ENCODE measurements around the gene ANKLE2. TPM values are rescaled to one million over a fixed set of nuclear protein-coding genes. Genes with fewer than 3 reads are reported as not detected.
"Not testable (repeated sequence)": the region's sequence is repeated elsewhere in the genome, so short reads cannot be mapped to it uniquely, and the experiment has no call there.

The ANKLE2 gene
- total and polyA plus RNA-seq, 2 donors = 45.4 to 62.5 TPM

- H3K27ac ChIP-seq (ENCODE audit: low read depth in 1 of 2, low read length in 1 of 2) = no peak overlapping the region
- H3K27me3 ChIP-seq (ENCODE audit: control insufficient read depth in 2 of 2, insufficient read depth in 1 of 2, low read length in 1 of 2) = no peaks in the 10 kb centered on the region
- peaks cover 91 to 92% of the 10 kb centered on the region in 2 donors for H3K36me3 ChIP-seq (ENCODE audit: control insufficient read depth in 2 of 2, insufficient read depth in 2 of 2, low read length in 1 of 2)
- WGBS = 97% methylated on average over 28 of the region's 28 CpGs
- H3K4me1 ChIP-seq (ENCODE audit: control insufficient read depth in 2 of 2, insufficient read depth in 2 of 2, low read length in 2 of 2) = no peaks in the 10 kb centered on the region
- peaks cover 0 to 2% of the 10 kb centered on the region in 2 donors for H3K9me3 ChIP-seq (ENCODE audit: control insufficient read depth in 2 of 2, insufficient read depth in 1 of 2, low read length in 1 of 2)
- H3K4me3 ChIP-seq (ENCODE audit: low read length in 2 of 2) = no peak overlapping the region
- no peak for DNase-seq (ENCODE audit: low read depth in 6 of 9, low spot score in 9 of 9)
Observed at GRCh38 chr12:132801741-132802140, 40.1 kb upstream of the ANKLE2 start.

DNA sequence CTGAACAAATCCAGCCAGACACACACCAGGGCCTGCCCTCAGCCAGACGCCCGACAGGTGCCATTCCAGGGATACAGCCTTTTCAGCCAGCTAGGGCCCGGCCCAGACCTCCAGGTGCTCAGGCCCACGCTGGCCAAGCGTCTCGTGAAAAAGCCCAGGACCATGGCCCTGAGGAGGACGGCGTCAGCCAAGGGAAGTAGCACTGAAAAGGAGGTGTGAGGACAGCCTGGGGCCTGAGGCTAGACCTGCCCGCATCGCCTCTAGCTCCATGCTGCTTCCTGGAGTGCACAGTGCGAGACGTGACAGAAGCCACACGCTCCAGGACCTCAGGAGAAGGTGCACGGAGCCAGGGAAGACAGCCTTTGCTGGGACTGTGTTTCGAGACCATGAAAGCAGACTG, 37.2 kb upstream of the ANKLE2 start:
- Histone ChIP-seq H3K4me3 (ENCODE audit: low read length in 2 of 2) (no peak overlapping the region), H3K4me1 (ENCODE audit: control insufficient read depth in 2 of 2, insufficient read depth in 2 of 2, low read length in 2 of 2) (no peaks in the 10 kb centered on the region), H3K9me3 (ENCODE audit: control insufficient read depth in 2 of 2, insufficient read depth in 1 of 2, low read length in 1 of 2) (peaks cover 1 to 5% of the 10 kb centered on the region in 2 donors), H3K27me3 (ENCODE audit: control insufficient read depth in 2 of 2, insufficient read depth in 1 of 2, low read length in 1 of 2) (no peaks in the 10 kb centered on the region), H3K36me3 (ENCODE audit: control insufficient read depth in 2 of 2, insufficient read depth in 2 of 2, low read length in 1 of 2) (peaks cover 92 to 95% of the 10 kb centered on the region in 2 donors), H3K27ac (ENCODE audit: low read depth in 1 of 2, low read length in 1 of 2) (no peak overlapping the region)
- WGBS = over 99% methylated on average over 15 of the region's 15 CpGs
- DNase-seq (ENCODE audit: low read depth in 6 of 9, low spot score in 9 of 9) = no peak

DNA sequence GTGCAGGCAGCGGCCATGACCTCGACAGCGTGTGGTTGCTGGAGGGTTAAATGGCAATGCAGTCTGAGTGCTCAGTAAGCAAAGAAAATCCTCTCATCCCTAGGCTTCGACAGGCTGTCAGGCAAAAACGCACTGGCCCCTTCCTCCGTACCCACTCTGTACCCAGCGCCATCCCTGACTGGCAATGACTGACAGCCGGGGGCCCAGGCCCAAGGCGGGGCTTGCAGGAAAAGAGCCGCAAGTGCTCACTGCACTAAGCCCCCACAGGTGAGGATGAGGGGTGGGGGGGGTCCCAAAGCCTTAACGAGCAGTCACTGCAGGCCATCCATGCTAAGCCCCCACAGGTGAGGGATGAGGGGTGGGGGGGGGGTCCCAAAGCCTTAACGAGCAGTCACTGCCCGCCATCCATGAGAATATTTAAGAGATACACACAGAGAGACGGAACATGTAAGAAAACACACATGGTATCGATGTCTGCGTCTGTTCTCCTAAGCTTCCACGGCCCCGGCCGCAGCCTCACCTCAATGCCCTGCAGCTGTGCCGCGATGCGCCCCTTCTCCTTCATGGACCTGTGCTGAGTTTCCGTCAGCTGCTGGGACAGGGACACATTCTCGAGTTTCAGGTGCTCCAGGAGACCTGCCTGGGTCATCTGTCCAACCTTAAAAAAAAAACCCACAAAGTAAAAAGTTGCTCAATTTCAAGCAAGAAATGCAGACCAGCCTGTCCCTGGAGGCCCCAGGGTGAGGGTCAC, 36.4 kb upstream of the ANKLE2 start:
- 98% methylated on average over 24 of the region's 24 CpGs for WGBS
- no peaks in the 10 kb centered on the region for H3K27me3 ChIP-seq (ENCODE audit: control insufficient read depth in 2 of 2, insufficient read depth in 1 of 2, low read length in 1 of 2)

DNA sequence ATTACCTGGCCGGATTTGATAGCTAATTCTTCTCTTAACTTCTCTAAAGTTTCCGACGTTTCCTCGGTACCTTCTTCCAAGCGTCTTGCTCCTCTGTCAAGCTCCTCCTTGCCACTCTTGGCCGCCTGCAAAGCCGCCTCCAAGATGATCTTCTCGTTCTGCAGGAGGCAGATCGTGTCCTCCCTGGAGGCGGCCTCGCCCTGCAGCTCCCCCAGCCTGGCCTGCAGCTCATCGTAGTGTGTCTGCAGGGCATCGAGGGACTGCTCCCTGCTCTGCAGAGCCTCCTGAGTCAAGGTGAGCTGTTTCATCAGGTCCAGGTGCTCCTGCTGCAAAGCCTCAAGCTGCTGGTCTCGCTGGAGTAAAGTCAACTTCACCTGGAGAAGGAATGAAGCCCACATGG, 34.2 kb upstream of the ANKLE2 start:
- Histone ChIP-seq H3K27me3 (ENCODE audit: control insufficient read depth in 2 of 2, insufficient read depth in 1 of 2, low read length in 1 of 2) (no peaks in the 10 kb centered on the region), H3K9me3 (ENCODE audit: control insufficient read depth in 2 of 2, insufficient read depth in 1 of 2, low read length in 1 of 2) (peaks cover 3 to 16% of the 10 kb centered on the region in 2 donors), H3K27ac (ENCODE audit: low read depth in 1 of 2, low read length in 1 of 2) (no peak overlapping the region), H3K4me3 (ENCODE audit: low read length in 2 of 2) (no peak overlapping the region), H3K36me3 (ENCODE audit: control insufficient read depth in 2 of 2, insufficient read depth in 2 of 2, low read length in 1 of 2) (peaks cover 83 to 91% of the 10 kb centered on the region in 2 donors), H3K4me1 (ENCODE audit: control insufficient read depth in 2 of 2, insufficient read depth in 2 of 2, low read length in 2 of 2) (no peaks in the 10 kb centered on the region)
- DNase-seq (ENCODE audit: low read depth in 6 of 9, low spot score in 9 of 9) = no peak
- WGBS = 97% methylated on average over 14 of the region's 14 CpGs

More for the DNA sequence above, 36.4 kb upstream of the ANKLE2 start:
- no peak overlapping the region for H3K27ac ChIP-seq (ENCODE audit: low read depth in 1 of 2, low read length in 1 of 2)
- H3K36me3 ChIP-seq (ENCODE audit: control insufficient read depth in 2 of 2, insufficient read depth in 2 of 2, low read length in 1 of 2) = peaks cover 87 to 91% of the 10 kb centered on the region in 2 donors
- H3K9me3 ChIP-seq (ENCODE audit: control insufficient read depth in 2 of 2, insufficient read depth in 1 of 2, low read length in 1 of 2) = peaks cover 3 to 8% of the 10 kb centered on the region in 2 donors
- no peaks in the 10 kb centered on the region for H3K4me1 ChIP-seq (ENCODE audit: control insufficient read depth in 2 of 2, insufficient read depth in 2 of 2, low read length in 2 of 2)
- no peak for DNase-seq (ENCODE audit: low read depth in 6 of 9, low spot score in 9 of 9)
- no peak overlapping the region for H3K4me3 ChIP-seq (ENCODE audit: low read length in 2 of 2)

DNA sequence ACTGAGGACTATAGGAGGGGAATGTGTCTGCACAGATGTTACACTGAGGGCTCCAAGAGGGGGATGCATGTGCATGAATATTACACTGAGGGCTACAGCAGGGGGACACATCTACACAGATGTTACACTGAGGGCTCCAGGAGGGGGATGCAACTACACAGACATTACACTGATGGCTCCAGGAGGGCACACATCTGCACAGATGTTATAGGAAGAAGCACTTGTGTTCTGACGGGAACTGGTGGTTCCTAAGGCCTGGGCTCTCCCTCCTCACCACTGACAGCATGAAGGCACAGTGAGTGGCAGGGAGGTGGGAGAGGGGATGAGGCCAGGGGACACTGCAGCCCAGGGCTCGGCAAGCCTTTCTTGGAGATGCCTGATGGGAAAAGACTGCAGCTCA, 30.3 kb upstream of the ANKLE2 start:
- not testable (repeated sequence) for H3K4me3 ChIP-seq (ENCODE audit: low read length in 2 of 2); DNase-seq (ENCODE audit: low read depth in 6 of 9, low spot score in 9 of 9); H3K4me1 ChIP-seq (ENCODE audit: control insufficient read depth in 2 of 2, insufficient read depth in 2 of 2, low read length in 2 of 2); H3K27ac ChIP-seq (ENCODE audit: low read depth in 1 of 2, low read length in 1 of 2); H3K27me3 ChIP-seq (ENCODE audit: control insufficient read depth in 2 of 2, insufficient read depth in 1 of 2, low read length in 1 of 2)
- 97% methylated on average over 2 of the region's 2 CpGs for WGBS
- Histone ChIP-seq H3K36me3 (ENCODE audit: control insufficient read depth in 2 of 2, insufficient read depth in 2 of 2, low read length in 1 of 2) (peaks cover 70 to 89% of the 10 kb centered on the region in 2 donors), H3K9me3 (ENCODE audit: control insufficient read depth in 2 of 2, insufficient read depth in 1 of 2, low read length in 1 of 2) (peaks cover 4 to 20% of the 10 kb centered on the region in 2 donors)

GRCh38 chr12:132789099-132789471, 27.5 kb upstream of the ANKLE2 start:
- 96% methylated on average over 21 of the region's 21 CpGs for WGBS
- DNase-seq (ENCODE audit: low read depth in 6 of 9, low spot score in 9 of 9) = no peak
- H3K27me3 ChIP-seq (ENCODE audit: control insufficient read depth in 2 of 2, insufficient read depth in 1 of 2, low read length in 1 of 2) = no peaks in the 10 kb centered on the region
- peaks cover 4 to 17% of the 10 kb centered on the region in 2 donors for H3K9me3 ChIP-seq (ENCODE audit: control insufficient read depth in 2 of 2, insufficient read depth in 1 of 2, low read length in 1 of 2)
- H3K4me3 ChIP-seq (ENCODE audit: low read length in 2 of 2) = no peak overlapping the region
- no peak overlapping the region for H3K27ac ChIP-seq (ENCODE audit: low read depth in 1 of 2, low read length in 1 of 2)
- peaks cover 71 to 88% of the 10 kb centered on the region in 2 donors for H3K36me3 ChIP-seq (ENCODE audit: control insufficient read depth in 2 of 2, insufficient read depth in 2 of 2, low read length in 1 of 2)
- H3K4me1 ChIP-seq (ENCODE audit: control insufficient read depth in 2 of 2, insufficient read depth in 2 of 2, low read length in 2 of 2) = no peaks in the 10 kb centered on the region

GRCh38 chr12:132788375-132789098, 26.9 kb upstream of the ANKLE2 start:
- no peaks in the 10 kb centered on the region for H3K27me3 ChIP-seq (ENCODE audit: control insufficient read depth in 2 of 2, insufficient read depth in 1 of 2, low read length in 1 of 2)
- DNase-seq (ENCODE audit: low read depth in 6 of 9, low spot score in 9 of 9) = no peak
- no peak overlapping the region for H3K27ac ChIP-seq (ENCODE audit: low read depth in 1 of 2, low read length in 1 of 2)
- H3K4me3 ChIP-seq (ENCODE audit: low read length in 2 of 2) = no peak overlapping the region
- H3K4me1 ChIP-seq (ENCODE audit: control insufficient read depth in 2 of 2, insufficient read depth in 2 of 2, low read length in 2 of 2) = no peaks in the 10 kb centered on the region
- peaks cover 1 to 12% of the 10 kb centered on the region in 2 donors for H3K9me3 ChIP-seq (ENCODE audit: control insufficient read depth in 2 of 2, insufficient read depth in 1 of 2, low read length in 1 of 2)
- peaks cover 70 to 88% of the 10 kb centered on the region in 2 donors for H3K36me3 ChIP-seq (ENCODE audit: control insufficient read depth in 2 of 2, insufficient read depth in 2 of 2, low read length in 1 of 2)
- WGBS = 98% methylated on average over 29 of the region's 29 CpGs

GRCh38 chr12:132787877-132788276, 26.2 kb upstream of the ANKLE2 start:
- H3K27ac ChIP-seq (ENCODE audit: low read depth in 1 of 2, low read length in 1 of 2) = no peak overlapping the region
- H3K9me3 ChIP-seq (ENCODE audit: control insufficient read depth in 2 of 2, insufficient read depth in 1 of 2, low read length in 1 of 2) = peaks cover 1 to 12% of the 10 kb centered on the region in 2 donors
- H3K36me3 ChIP-seq (ENCODE audit: control insufficient read depth in 2 of 2, insufficient read depth in 2 of 2, low read length in 1 of 2) = peaks cover 75 to 91% of the 10 kb centered on the region in 2 donors
- H3K27me3 ChIP-seq (ENCODE audit: control insufficient read depth in 2 of 2, insufficient read depth in 1 of 2, low read length in 1 of 2) = no peaks in the 10 kb centered on the region
- H3K4me1 ChIP-seq (ENCODE audit: control insufficient read depth in 2 of 2, insufficient read depth in 2 of 2, low read length in 2 of 2) = no peaks in the 10 kb centered on the region
- no peak overlapping the region for H3K4me3 ChIP-seq (ENCODE audit: low read length in 2 of 2)
- DNase-seq (ENCODE audit: low read depth in 6 of 9, low spot score in 9 of 9) = no peak
- WGBS = 96% methylated on average over 15 of the region's 15 CpGs

- H3K4me3 ChIP-seq (ENCODE audit: low read length in 2 of 2) = no peak overlapping the region
- 95% methylated on average over 21 of the region's 21 CpGs for WGBS
- H3K36me3 ChIP-seq (ENCODE audit: control insufficient read depth in 2 of 2, insufficient read depth in 2 of 2, low read length in 1 of 2) = peaks cover 73 to 92% of the 10 kb centered on the region in 2 donors
Observed at GRCh38 chr12:132786192-132786591, 24.6 kb upstream of the ANKLE2 start.

More at GRCh38 chr12:132786192-132786591, 24.6 kb upstream of the ANKLE2 start:
- Histone ChIP-seq H3K9me3 (ENCODE audit: control insufficient read depth in 2 of 2, insufficient read depth in 1 of 2, low read length in 1 of 2) (peaks cover 1 to 4% of the 10 kb centered on the region in 2 donors), H3K4me1 (ENCODE audit: control insufficient read depth in 2 of 2, insufficient read depth in 2 of 2, low read length in 2 of 2) (no peaks in the 10 kb centered on the region), H3K27me3 (ENCODE audit: control insufficient read depth in 2 of 2, insufficient read depth in 1 of 2, low read length in 1 of 2) (no peaks in the 10 kb centered on the region), H3K27ac (ENCODE audit: low read depth in 1 of 2, low read length in 1 of 2) (no peak overlapping the region)
- no peak for DNase-seq (ENCODE audit: low read depth in 6 of 9, low spot score in 9 of 9)
